ENCODE data around the gene SCYGR7.
"Not testable (repeated sequence)": the region's sequence is repeated elsewhere in the genome, so short reads cannot be mapped to it uniquely, and the experiment has no call there.

The SCYGR7 gene

GRCh38 chr2:227722821-227723220 is 5.3 kb upstream of the SCYGR7 start:
- not testable (repeated sequence) for H3K4me3 Mint-ChIP-seq; H3K4me1 Mint-ChIP-seq (ENCODE audit: low read depth); H3K36me3 Mint-ChIP-seq; H3K27ac Mint-ChIP-seq; H3K9me3 Mint-ChIP-seq (ENCODE audit: low read depth)
- peaks cover 19% of the 10 kb centered on the region for H3K27me3 Mint-ChIP-seq

- H3K27me3 Mint-ChIP-seq: peaks cover 16% of the 10 kb centered on the region
- no peaks in the 10 kb centered on the region for H3K4me1 Mint-ChIP-seq (ENCODE audit: low read depth)
- H3K9me3 Mint-ChIP-seq (ENCODE audit: low read depth): no peaks in the 10 kb centered on the region
- no peaks in the 10 kb centered on the region for H3K36me3 Mint-ChIP-seq
- H3K4me3 Mint-ChIP-seq: no peak within 1 kb of the TSS
- no peak within 1 kb of the TSS for H3K27ac Mint-ChIP-seq
Observed at GRCh38 chr2:227724394-227725039, 3.6 kb upstream of the SCYGR7 start, which contains the start of gene SCYGR6. Gene SCYGR6 (minus strand): TSS chr2:227724757. CDS start chr2:227724757, 0 bp downstream.

- Mint-ChIP-seq H3K36me3 (no peaks in the 10 kb centered on the region), H3K9me3 (ENCODE audit: low read depth) (no peaks in the 10 kb centered on the region), H3K4me3 (no peak overlapping the region), H3K27me3 (peaks cover 5% of the 10 kb centered on the region), H3K4me1 (ENCODE audit: low read depth) (no peaks in the 10 kb centered on the region), H3K27ac (no peak overlapping the region)
Observed at GRCh38 chr2:227739351-227739750, 11.2 kb downstream of the SCYGR7 start.

GRCh38 chr2:227740705-227741104 is 12.6 kb downstream of the SCYGR7 start:
- not testable (repeated sequence) for H3K27ac Mint-ChIP-seq; H3K4me1 Mint-ChIP-seq (ENCODE audit: low read depth); H3K36me3 Mint-ChIP-seq; H3K27me3 Mint-ChIP-seq; H3K9me3 Mint-ChIP-seq (ENCODE audit: low read depth); H3K4me3 Mint-ChIP-seq

GRCh38 chr2:227745594-227745993 is 17.5 kb downstream of the SCYGR7 start, which contains the start of gene SCYGR8:
Gene SCYGR8 (plus strand): TSS chr2:227745894. CDS start chr2:227745894, 0 bp downstream.
- Mint-ChIP-seq H3K9me3 (ENCODE audit: low read depth) (no peaks in the 10 kb centered on the region), H3K27me3 (peaks cover 4% of the 10 kb centered on the region), H3K27ac (no peak within 1 kb of the TSS), H3K4me3 (no peak within 1 kb of the TSS), H3K4me1 (ENCODE audit: low read depth) (no peaks in the 10 kb centered on the region), H3K36me3 (no peaks in the 10 kb centered on the region)

- H3K9me3 Mint-ChIP-seq (ENCODE audit: low read depth): no peaks in the 10 kb centered on the region
- peaks cover 4% of the 10 kb centered on the region for H3K27me3 Mint-ChIP-seq
- H3K27ac Mint-ChIP-seq: no peak overlapping the region
- H3K36me3 Mint-ChIP-seq: no peaks in the 10 kb centered on the region
- H3K4me1 Mint-ChIP-seq (ENCODE audit: low read depth): no peaks in the 10 kb centered on the region
- H3K4me3 Mint-ChIP-seq: no peak overlapping the region
Observed at GRCh38 chr2:227748079-227748478, 19.9 kb downstream of the SCYGR7 start.

- H3K4me1 Mint-ChIP-seq (ENCODE audit: low read depth); H3K4me3 Mint-ChIP-seq; H3K36me3 Mint-ChIP-seq; H3K27ac Mint-ChIP-seq; H3K27me3 Mint-ChIP-seq; H3K9me3 Mint-ChIP-seq (ENCODE audit: low read depth): not testable (repeated sequence)
Observed at GRCh38 chr2:227756261-227756660, 28.1 kb downstream of the SCYGR7 start.

GRCh38 chr2:227759411-227760118 is 31.4 kb downstream of the SCYGR7 start:
- Mint-ChIP-seq H3K4me3 (no peak overlapping the region), H3K27ac (no peak overlapping the region), H3K27me3 (no peaks in the 10 kb centered on the region), H3K36me3 (no peaks in the 10 kb centered on the region), H3K4me1 (ENCODE audit: low read depth) (no peaks in the 10 kb centered on the region), H3K9me3 (ENCODE audit: low read depth) (no peaks in the 10 kb centered on the region)

- H3K27ac Mint-ChIP-seq: no peak overlapping the region
- no peaks in the 10 kb centered on the region for H3K9me3 Mint-ChIP-seq (ENCODE audit: low read depth)
- no peaks in the 10 kb centered on the region for H3K27me3 Mint-ChIP-seq
- no peaks in the 10 kb centered on the region for H3K36me3 Mint-ChIP-seq
- H3K4me1 Mint-ChIP-seq (ENCODE audit: low read depth): peaks cover 1% of the 10 kb centered on the region
- no peak overlapping the region for H3K4me3 Mint-ChIP-seq
Observed at GRCh38 chr2:227761740-227762476, 33.8 kb downstream of the SCYGR7 start.

GRCh38 chr2:227765788-227766372 is 37.7 kb downstream of the SCYGR7 start:
- peaks cover 1% of the 10 kb centered on the region for H3K4me1 Mint-ChIP-seq (ENCODE audit: low read depth)
- H3K27ac Mint-ChIP-seq: no peak overlapping the region
- no peak overlapping the region for H3K4me3 Mint-ChIP-seq
- no peaks in the 10 kb centered on the region for H3K36me3 Mint-ChIP-seq
- no peaks in the 10 kb centered on the region for H3K9me3 Mint-ChIP-seq (ENCODE audit: low read depth)
- H3K27me3 Mint-ChIP-seq: no peaks in the 10 kb centered on the region

- Mint-ChIP-seq H3K36me3 (no peaks in the 10 kb centered on the region), H3K4me3 (no peak overlapping the region), H3K4me1 (ENCODE audit: low read depth) (peaks cover 1% of the 10 kb centered on the region), H3K27ac (no peak overlapping the region), H3K27me3 (no peaks in the 10 kb centered on the region), H3K9me3 (ENCODE audit: low read depth) (no peaks in the 10 kb centered on the region)
Observed at GRCh38 chr2:227766373-227766883, 38.3 kb downstream of the SCYGR7 start.

GRCh38 chr2:227767830-227768229 is 39.7 kb downstream of the SCYGR7 start:
- Mint-ChIP-seq H3K36me3 (no peaks in the 10 kb centered on the region), H3K9me3 (ENCODE audit: low read depth) (no peaks in the 10 kb centered on the region), H3K27ac (no peak overlapping the region), H3K4me3 (no peak overlapping the region), H3K4me1 (ENCODE audit: low read depth) (peaks cover 1% of the 10 kb centered on the region), H3K27me3 (no peaks in the 10 kb centered on the region)

- H3K9me3 Mint-ChIP-seq (ENCODE audit: low read depth): no peaks in the 10 kb centered on the region
- H3K27me3 Mint-ChIP-seq: no peaks in the 10 kb centered on the region
- H3K4me3 Mint-ChIP-seq: no peak overlapping the region
- H3K27ac Mint-ChIP-seq: no peak overlapping the region
- H3K4me1 Mint-ChIP-seq (ENCODE audit: low read depth): peaks cover 7% of the 10 kb centered on the region
- H3K36me3 Mint-ChIP-seq: no peaks in the 10 kb centered on the region
Observed at GRCh38 chr2:227772197-227772661, 44.1 kb downstream of the SCYGR7 start.

- Mint-ChIP-seq H3K9me3 (ENCODE audit: low read depth) (no peaks in the 10 kb centered on the region), H3K4me1 (ENCODE audit: low read depth) (peaks cover 7% of the 10 kb centered on the region), H3K27ac (no peak overlapping the region), H3K4me3 (no peak overlapping the region), H3K27me3 (no peaks in the 10 kb centered on the region), H3K36me3 (no peaks in the 10 kb centered on the region)
Observed at GRCh38 chr2:227772932-227773331, 44.8 kb downstream of the SCYGR7 start.

Measured in activated naive CD8-positive, alpha-beta T cell (primary cell).